IPS DF 4.7 (cell line): ENCODE results near the gene CAMTA1.
A peak's percentile ranks its signal among the peaks of the same experiment; 100 is the strongest.

Experiments
- DNase-seq: peaks from one replicate; pipeline ENCODE4 v3.0.0-alpha.2; 2013; ENCODE audit warnings: low spot score; ENCODE audit errors: extremely low read depth

The CAMTA1 gene

GRCh38 chr1:6779089-6779805 is 6.0 kb upstream of the CAMTA1 start:
- DNase-seq: no peak

GRCh38 chr1:6782151-6782550 is 3.1 kb upstream of the CAMTA1 start:
- no peak for DNase-seq

GRCh38 chr1:6783221-6783620 is 2.0 kb upstream of the CAMTA1 start:
- DNase-seq: no peak

GRCh38 chr1:6783936-6784559 is 1.2 kb upstream of the CAMTA1 start:
- DNase-seq: no peak

GRCh38 chr1:6784560-6785317 is 515 bp upstream of the CAMTA1 start:
- DNase-seq: peak; percentile 99

- DNase-seq: no peak
Measured at GRCh38 chr1:6785728-6786505, 663 bp downstream of the CAMTA1 start.

GRCh38 chr1:6788946-6789345 is 3.7 kb downstream of the CAMTA1 start:
- DNase-seq: no peak

GRCh38 chr1:6790146-6790545 is 4.9 kb downstream of the CAMTA1 start:
- DNase-seq: no peak

- no peak for DNase-seq
Measured at GRCh38 chr1:6794164-6794563, 8.9 kb downstream of the CAMTA1 start.

- no peak for DNase-seq
Measured at GRCh38 chr1:6795203-6795602, 9.9 kb downstream of the CAMTA1 start.

- DNase-seq: no peak
Measured at GRCh38 chr1:6795661-6796060, 10.4 kb downstream of the CAMTA1 start.

GRCh38 chr1:6796095-6796494 is 10.8 kb downstream of the CAMTA1 start:
- DNase-seq: no peak

GRCh38 chr1:6799499-6799898 is 14.2 kb downstream of the CAMTA1 start:
- no peak for DNase-seq

GRCh38 chr1:6800745-6801144 is 15.5 kb downstream of the CAMTA1 start:
- DNase-seq: no peak

- DNase-seq: no peak
Measured at GRCh38 chr1:6801199-6801598, 15.9 kb downstream of the CAMTA1 start.

GRCh38 chr1:6801966-6802365 is 16.7 kb downstream of the CAMTA1 start:
- DNase-seq: no peak

GRCh38 chr1:6802454-6802853 is 17.2 kb downstream of the CAMTA1 start:
- no peak for DNase-seq

GRCh38 chr1:6802893-6803292 is 17.6 kb downstream of the CAMTA1 start:
- DNase-seq: no peak

GRCh38 chr1:6803357-6803756 is 18.1 kb downstream of the CAMTA1 start:
- DNase-seq: no peak

- no peak for DNase-seq
Measured at GRCh38 chr1:6805004-6805416, 19.8 kb downstream of the CAMTA1 start.

GRCh38 chr1:6807782-6808181 is 22.5 kb downstream of the CAMTA1 start:
- DNase-seq: no peak

GRCh38 chr1:6809461-6809860 is 24.2 kb downstream of the CAMTA1 start:
- no peak for DNase-seq
